CD14-positive monocyte (primary cell): ENCODE results near the gene IL36RN. TPM values are rescaled to one million over a fixed set of nuclear protein-coding genes. Genes with fewer than 3 reads are reported as not detected.

ENCODE experiments used
- DNase-seq, 3 donors: peaks; one replicate each; pipeline ENCODE4 v3.0.0-alpha.2; 2011 to 2022
- H2AFZ ChIP-seq: 2 replicates; pipeline ENCODE4 v1.6.0; 2012; ENCODE audit warnings: mild to moderate bottlenecking, low read depth, low read length, inconsistent platforms; ENCODE audit not compliant: insufficient read depth, poor library complexity, severe bottlenecking
- H3K27ac ChIP-seq, 2 donors: 1 replicate in 1 of 2; 2 replicates in 1 of 2; pipeline ENCODE4 v1.5.1; 2012 to 2013; ENCODE audit warnings: low read length in 2 of 2, control low read depth in 1 of 2, inconsistent platforms in 1 of 2, low read depth in 1 of 2, mild to moderate bottlenecking in 1 of 2
- H3K27me3 ChIP-seq, 2 donors: one replicate each; pipeline versions ENCODE4 v1.6.0 to v1.6.1; 2011 to 2013; ENCODE audit warnings: low read length in 2 of 2; ENCODE audit not compliant: control insufficient read depth in 2 of 2, insufficient read depth in 2 of 2
- H3K36me3 ChIP-seq, 2 donors: replicated peaks in 1 of 2; 1 replicate in 1 of 2; 2 replicates in 1 of 2; pipeline versions ENCODE4 v1.5.1 to v1.6.1; 2012 to 2013; ENCODE audit warnings: low read length in 2 of 2, control low read depth in 1 of 2, inconsistent platforms in 1 of 2, mild to moderate bottlenecking in 1 of 2; ENCODE audit not compliant: insufficient read depth in 2 of 2, control insufficient read depth in 1 of 2
- H3K4me1 ChIP-seq, 2 donors: 1 replicate in 1 of 2; 2 replicates in 1 of 2; pipeline versions ENCODE4 v1.5.1 to v1.6.1; 2012 to 2013; ENCODE audit warnings: low read length in 2 of 2, control low read depth in 1 of 2, inconsistent platforms in 1 of 2, mild to moderate bottlenecking in 1 of 2, moderate library complexity in 1 of 2; ENCODE audit not compliant: insufficient read depth in 2 of 2, control insufficient read depth in 1 of 2
- H3K4me2 ChIP-seq: replicated peaks from 2 replicates; pipeline ENCODE3; 2012; ENCODE audit warnings: low read length, moderate library complexity, mild to moderate bottlenecking; ENCODE audit not compliant: poor library complexity, severe bottlenecking; ENCODE audit errors: extremely low read depth
- H3K4me3 ChIP-seq, 3 experiments: fragments of 200-600 bp in 1 of 3; sonication (generic) in 1 of 3; replicated peaks in 1 of 3; 1 replicate in 2 of 3; 2 replicates in 1 of 3; pipeline ENCODE4 v1.5.1; 2011 to 2013; ENCODE audit warnings: low read length in 3 of 3, mild to moderate bottlenecking in 3 of 3, control low read depth in 2 of 3, low read depth in 2 of 3, inconsistent platforms in 1 of 3, moderate library complexity in 1 of 3
- H3K79me2 ChIP-seq: 2 replicates; pipeline ENCODE4 v1.6.0; 2012; ENCODE audit warnings: mild to moderate bottlenecking, control low read depth, inconsistent platforms, low read length, moderate library complexity; ENCODE audit not compliant: insufficient read depth
- H3K9ac ChIP-seq: 2 replicates; pipeline ENCODE4 v1.6.0; 2017; ENCODE audit warnings: low read length, mild to moderate bottlenecking; ENCODE audit not compliant: insufficient read depth, poor library complexity, severe bottlenecking
- H3K9me3 ChIP-seq, 2 donors: replicated peaks in 1 of 2; 1 replicate in 1 of 2; 2 replicates in 1 of 2; pipeline versions ENCODE4 v1.5.1 to v1.6.1; 2012 to 2013; ENCODE audit warnings: low read length in 2 of 2, control low read depth in 1 of 2; ENCODE audit not compliant: control insufficient read depth in 1 of 2, insufficient read depth in 1 of 2
- H4K20me1 ChIP-seq: 2 replicates; pipeline ENCODE4 v1.6.0; 2012; ENCODE audit warnings: mild to moderate bottlenecking, low read length, control low read depth, moderate library complexity; ENCODE audit not compliant: insufficient read depth
- H3K27ac Mint-ChIP-seq, 7 donors: one replicate each; pipeline ENCODE4 v1.8.0; 2020; ENCODE audit warnings: mild to moderate bottlenecking in 7 of 7, mixed read lengths in 7 of 7, moderate library complexity in 6 of 7, inconsistent platforms in 2 of 7
- H3K27me3 Mint-ChIP-seq, 3 donors: one replicate each; pipeline ENCODE4 v1.8.0; 2021 to 2022; ENCODE audit warnings: low read depth in 3 of 3, mild to moderate bottlenecking in 3 of 3, mixed read lengths in 3 of 3, moderate library complexity in 3 of 3, inconsistent platforms in 1 of 3
- H3K36me3 Mint-ChIP-seq, 2 donors: one replicate each; pipeline ENCODE4 v1.8.0; 2020; ENCODE audit warnings: mixed read lengths in 2 of 2, inconsistent platforms in 1 of 2, mild to moderate bottlenecking in 1 of 2
- H3K4me1 Mint-ChIP-seq: one replicate; pipeline ENCODE4 v1.8.0; 2020; ENCODE audit warnings: mild to moderate bottlenecking, mixed read lengths
- H3K4me3 Mint-ChIP-seq, 2 donors: one replicate each; pipeline ENCODE4 v1.8.0; 2020; ENCODE audit warnings: mild to moderate bottlenecking in 2 of 2, mixed read lengths in 2 of 2, moderate library complexity in 1 of 2
- H3K9me3 Mint-ChIP-seq, 7 donors: one replicate each; pipeline ENCODE4 v1.8.0; 2020 to 2022; ENCODE audit warnings: mixed read lengths in 7 of 7, mild to moderate bottlenecking in 6 of 7, moderate library complexity in 6 of 7, inconsistent platforms in 2 of 7
- WGBS: methylation state at CpG from one replicate; pipeline ENCODE4 v1.1.5; 2013; ENCODE audit warnings: missing lambda C conversion rate; ENCODE audit not compliant: insufficient coverage; 5-methylcytosine and 5-hydroxymethylcytosine counted together
- intact Hi-C, 2 donors: fragments of 100-400 bp; cut with micrococcal nuclease; formaldehyde crosslinking; loops; one replicate each; pipeline versions ENCODE4 v1.15.0 to v1.15.1; 2023
- polyA plus RNA-seq, 3 donors: library from polyadenylated mRNA; depleted of rRNA in 1 of 3; unstranded in 2 of 3; stranded (reverse) in 1 of 3; fragments of 300-500 nt in 2 of 3; fragments of >200 nt in 1 of 3; fragmentation: Illumina TruSeq in 2 of 3; gene quantifications; 1 replicate in 2 of 3; 2 replicates in 1 of 3; pipeline ENCODE4 v1.2.3, GENCODE V29; 2012 to 2021
- TF ChIP-seq, protein P1 (sequence below): fragments of 200-600 bp; IDR thresholded peaks from one replicate; pipeline ENCODE4 v1.8.0; 2022; ENCODE audit warnings: antibody characterized with exemption, mild to moderate bottlenecking

Gene IL36RN
- polyA plus RNA-seq, 3 donors, result not detected

DNA sequence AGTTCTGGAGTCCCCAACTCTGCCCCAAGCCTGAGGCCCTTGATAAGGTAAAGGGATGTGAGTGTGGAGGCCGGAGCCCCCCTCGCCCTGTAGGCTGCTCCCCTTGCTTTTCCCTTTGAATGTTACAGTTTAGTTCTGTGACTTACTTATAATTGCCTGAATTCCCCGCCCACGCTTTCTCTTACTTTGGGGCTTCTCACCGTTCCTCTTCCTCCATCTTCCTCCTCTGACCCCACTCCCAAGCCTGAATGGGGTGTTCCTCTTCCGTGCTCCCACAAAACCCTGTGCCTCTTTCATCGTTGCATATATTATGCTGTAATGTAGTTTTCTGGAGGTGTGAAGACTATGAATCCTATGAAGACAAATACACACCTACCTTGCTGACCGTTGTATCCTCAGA is 53.4 kb downstream of the IL36RN start:
- H3K4me3 Mint-ChIP-seq, result peak overlapping the region in 1 of 2 donors; percentile 53
- Histone ChIP-seq H2AFZ (peak overlapping the region; percentile 7), H4K20me1 (no peaks in the 10 kb centered on the region), H3K4me2 (peak overlapping the region; percentile 39), H3K9ac (no peak overlapping the region), H3K36me3 (no peaks in the 10 kb centered on the region), H3K27me3 (no peaks in the 10 kb centered on the region), H3K79me2 (no peaks in the 10 kb centered on the region), H3K27ac (peak overlapping the region; percentile 38 to 65), H3K9me3 (no peaks in the 10 kb centered on the region), H3K4me3 (peak overlapping the region in 1 of 3 experiments; percentile 21), H3K4me1 (peaks cover 60 to 64% of the 10 kb centered on the region in 2 donors)
- H3K27ac Mint-ChIP-seq, result peak overlapping the region in 1 of 7 donors; percentile 88
- intact Hi-C loops, result loop anchor here in 1 of 2 donors (2.0 kb wide), 1 partner anchor 16 kb away; no protein-coding TSS in a partner anchor
- no CpG with 5 or more reads among the region's 8 CpGs for WGBS
- TF ChIP-seq, protein P1, sequence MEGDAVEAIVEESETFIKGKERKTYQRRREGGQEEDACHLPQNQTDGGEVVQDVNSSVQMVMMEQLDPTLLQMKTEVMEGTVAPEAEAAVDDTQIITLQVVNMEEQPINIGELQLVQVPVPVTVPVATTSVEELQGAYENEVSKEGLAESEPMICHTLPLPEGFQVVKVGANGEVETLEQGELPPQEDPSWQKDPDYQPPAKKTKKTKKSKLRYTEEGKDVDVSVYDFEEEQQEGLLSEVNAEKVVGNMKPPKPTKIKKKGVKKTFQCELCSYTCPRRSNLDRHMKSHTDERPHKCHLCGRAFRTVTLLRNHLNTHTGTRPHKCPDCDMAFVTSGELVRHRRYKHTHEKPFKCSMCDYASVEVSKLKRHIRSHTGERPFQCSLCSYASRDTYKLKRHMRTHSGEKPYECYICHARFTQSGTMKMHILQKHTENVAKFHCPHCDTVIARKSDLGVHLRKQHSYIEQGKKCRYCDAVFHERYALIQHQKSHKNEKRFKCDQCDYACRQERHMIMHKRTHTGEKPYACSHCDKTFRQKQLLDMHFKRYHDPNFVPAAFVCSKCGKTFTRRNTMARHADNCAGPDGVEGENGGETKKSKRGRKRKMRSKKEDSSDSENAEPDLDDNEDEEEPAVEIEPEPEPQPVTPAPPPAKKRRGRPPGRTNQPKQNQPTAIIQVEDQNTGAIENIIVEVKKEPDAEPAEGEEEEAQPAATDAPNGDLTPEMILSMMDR, result no peak
- H3K36me3 Mint-ChIP-seq, result no peaks in the 10 kb centered on the region
- H3K9me3 Mint-ChIP-seq, result no peaks in the 10 kb centered on the region
- DNase-seq, result peak in 1 of 3 donors; percentile 43
- H3K4me1 Mint-ChIP-seq, result no peaks in the 10 kb centered on the region
- no peaks in the 10 kb centered on the region for H3K27me3 Mint-ChIP-seq

DNA sequence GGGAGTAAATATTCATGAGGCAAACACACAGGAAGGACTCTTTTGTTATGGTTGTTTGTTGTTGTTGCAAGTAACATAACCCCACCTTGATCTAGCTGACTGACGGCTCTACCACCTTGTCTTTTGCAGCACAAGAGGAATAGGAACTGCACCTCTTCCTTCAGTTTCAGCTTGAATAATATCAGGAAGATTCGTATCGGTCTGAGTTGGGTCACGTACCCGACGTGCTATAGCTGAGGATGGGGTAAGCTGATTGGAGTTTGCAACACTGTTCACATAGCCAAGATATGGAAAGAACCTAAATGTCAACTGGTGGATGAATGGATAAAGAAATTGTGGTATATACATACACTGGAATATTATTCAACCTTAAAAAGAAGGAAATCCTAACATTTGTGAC is 53.9 kb downstream of the IL36RN start:
- Histone ChIP-seq H4K20me1 (no peaks in the 10 kb centered on the region), H3K79me2 (no peaks in the 10 kb centered on the region), H3K27me3 (no peaks in the 10 kb centered on the region), H3K9me3 (no peaks in the 10 kb centered on the region), H2AFZ (peak overlapping the region; percentile 7), H3K36me3 (no peaks in the 10 kb centered on the region), H3K4me2 (peak overlapping the region; percentile 39), H3K9ac (no peak overlapping the region), H3K4me1 (peaks cover 60 to 64% of the 10 kb centered on the region in 2 donors), H3K27ac (peak overlapping the region in 1 of 2 donors; percentile 65), H3K4me3 (peak overlapping the region in 1 of 3 experiments; percentile 21)
- no peak overlapping the region for H3K27ac Mint-ChIP-seq
- no peaks in the 10 kb centered on the region for H3K4me1 Mint-ChIP-seq
- no peaks in the 10 kb centered on the region for H3K27me3 Mint-ChIP-seq
- H3K36me3 Mint-ChIP-seq, result no peaks in the 10 kb centered on the region
- no peak overlapping the region for H3K4me3 Mint-ChIP-seq
- no CpG with 5 or more reads among the region's 6 CpGs for WGBS
- TF ChIP-seq, protein P1, result no peak
- intact Hi-C loops, result loop anchor here in 1 of 2 donors (2.0 kb wide), 1 partner anchor 16 kb away; no protein-coding TSS in a partner anchor
- peak in 1 of 3 donors; percentile 65 for DNase-seq
- H3K9me3 Mint-ChIP-seq, result no peaks in the 10 kb centered on the region
